Erythroblast (primary cell): ENCODE data around the gene ZNF618.

Experiments used
- GATA1 ChIP-seq: IDR thresholded peaks from 2 replicates; pipeline ENCODE4 v1.6.1; 2011; ENCODE audit warnings: low read depth, mild to moderate bottlenecking, control low read depth, low read length, moderate library complexity
- POLR2A ChIP-seq: IDR thresholded peaks from 2 replicates; pipeline ENCODE4 v1.6.1; 2011; ENCODE audit warnings: mild to moderate bottlenecking, low read length

DNA sequence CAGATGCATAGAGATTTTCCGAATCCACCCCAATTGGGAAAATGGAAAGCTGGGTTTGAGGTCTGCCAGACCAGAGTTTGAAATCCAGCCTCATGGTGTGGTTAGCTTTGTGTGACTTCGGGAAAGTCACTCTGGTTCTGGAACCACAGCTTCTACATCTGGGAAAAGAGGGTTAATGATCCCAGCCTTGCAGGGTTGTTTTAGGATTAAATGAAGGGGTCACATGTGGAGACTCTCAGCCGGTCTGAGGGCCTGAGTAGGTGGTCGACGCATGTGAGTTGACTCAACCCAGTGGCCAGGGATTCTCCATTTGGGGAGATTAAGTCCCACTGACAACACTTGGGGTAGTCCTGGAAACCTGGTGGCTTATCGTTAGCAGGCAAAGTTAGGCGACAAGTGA is 6.1 kb downstream of the ZNF618 start:
- no peak for TF ChIP-seq POLR2A
- no peak for TF ChIP-seq GATA1
